SU-DHL-6 (cell line): ENCODE data around the gene CYB561A3.

Source experiments
- EZH2phosphoT487 ChIP-seq: fragments of 200-600 bp; sonication (generic), shearing (Covaris generic); conservative IDR thresholded peaks from 2 replicates; pipeline ENCODE4 v1.6.1; 2018; ENCODE audit warnings: mild to moderate bottlenecking, antibody characterized with exemption, low read length, moderate library complexity, mixed read lengths
- TF ChIP-seq, protein P1 (sequence below): fragments of 200-600 bp; sonication (generic); IDR thresholded peaks from one replicate; pipeline ENCODE4 v1.5.1; 2017; ENCODE audit warnings: antibody characterized with exemption, mild to moderate bottlenecking, low read length, moderate library complexity; ENCODE audit not compliant: insufficient read depth, poor library complexity, severe bottlenecking

DNA sequence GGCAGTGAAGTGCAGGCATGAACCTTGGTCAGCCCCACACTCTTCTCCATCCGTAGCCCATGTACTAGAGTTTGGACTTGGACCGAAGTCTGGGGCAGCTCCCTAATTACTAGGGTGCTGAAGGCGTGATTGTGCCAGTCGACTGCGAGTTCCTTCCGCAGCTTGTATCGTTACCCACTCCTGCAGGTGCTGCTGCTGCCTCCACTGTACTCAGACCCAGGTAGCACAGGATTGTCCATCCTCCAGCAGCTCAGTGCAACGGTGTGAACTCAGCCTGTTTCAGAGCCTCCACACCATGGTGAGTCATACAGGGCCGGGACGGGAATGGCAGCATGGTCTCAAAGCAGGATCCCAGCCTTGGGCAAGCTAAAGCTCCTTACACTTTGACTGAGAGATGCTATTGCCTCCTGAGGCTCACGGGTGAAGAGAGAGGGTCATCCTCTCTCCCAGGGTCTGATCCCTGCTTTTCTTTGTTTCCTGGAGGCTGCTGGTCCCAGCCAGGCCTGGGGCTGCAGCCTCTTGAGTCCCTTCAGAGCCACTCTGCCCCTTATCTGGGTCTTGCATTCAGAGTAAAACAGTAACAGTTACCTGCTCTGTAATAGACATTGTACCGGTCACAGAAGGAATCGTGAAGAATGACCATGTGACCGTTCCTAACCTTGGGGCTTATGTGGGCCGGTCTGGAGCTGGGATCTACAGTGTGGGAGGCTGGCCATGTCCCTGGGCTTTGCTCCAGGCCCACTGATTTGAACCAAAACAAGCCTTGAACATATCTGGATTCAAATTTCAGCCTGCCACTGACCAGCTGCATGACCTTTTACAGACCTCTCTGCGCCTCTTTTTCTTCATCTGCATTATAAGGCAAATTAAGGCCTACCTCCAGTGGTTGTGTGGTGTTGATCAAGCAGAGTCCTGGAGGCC lies 27.0 kb downstream of the CYB561A3 start:
- TF ChIP-seq, protein P1, sequence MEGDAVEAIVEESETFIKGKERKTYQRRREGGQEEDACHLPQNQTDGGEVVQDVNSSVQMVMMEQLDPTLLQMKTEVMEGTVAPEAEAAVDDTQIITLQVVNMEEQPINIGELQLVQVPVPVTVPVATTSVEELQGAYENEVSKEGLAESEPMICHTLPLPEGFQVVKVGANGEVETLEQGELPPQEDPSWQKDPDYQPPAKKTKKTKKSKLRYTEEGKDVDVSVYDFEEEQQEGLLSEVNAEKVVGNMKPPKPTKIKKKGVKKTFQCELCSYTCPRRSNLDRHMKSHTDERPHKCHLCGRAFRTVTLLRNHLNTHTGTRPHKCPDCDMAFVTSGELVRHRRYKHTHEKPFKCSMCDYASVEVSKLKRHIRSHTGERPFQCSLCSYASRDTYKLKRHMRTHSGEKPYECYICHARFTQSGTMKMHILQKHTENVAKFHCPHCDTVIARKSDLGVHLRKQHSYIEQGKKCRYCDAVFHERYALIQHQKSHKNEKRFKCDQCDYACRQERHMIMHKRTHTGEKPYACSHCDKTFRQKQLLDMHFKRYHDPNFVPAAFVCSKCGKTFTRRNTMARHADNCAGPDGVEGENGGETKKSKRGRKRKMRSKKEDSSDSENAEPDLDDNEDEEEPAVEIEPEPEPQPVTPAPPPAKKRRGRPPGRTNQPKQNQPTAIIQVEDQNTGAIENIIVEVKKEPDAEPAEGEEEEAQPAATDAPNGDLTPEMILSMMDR, result no peak
- no peak for TF ChIP-seq EZH2phosphoT487
